Uterus (tissue), 2 donors: Measurements from ENCODE around the gene RANBP3.

Source experiments
- CTCF ChIP-seq, 4 experiments: fragments of 200-600 bp in 2 of 4; fragments of 450-650 bp in 2 of 4; sonication (generic) in 2 of 4; IDR thresholded peaks; one replicate each; pipeline ENCODE4 v1.5.1; 2016 to 2019; ENCODE audit warnings: antibody characterized with exemption in 4 of 4, mild to moderate bottlenecking in 2 of 4, moderate library complexity in 1 of 4
- POLR2A ChIP-seq, 2 donors: fragments of 450-650 bp; IDR thresholded peaks; one replicate each; pipeline ENCODE4 v1.6.1; 2016; ENCODE audit warnings: antibody characterized with exemption in 2 of 2, mild to moderate bottlenecking in 1 of 2, moderate library complexity in 1 of 2

GRCh38 chr19:5907241-5907640 is 70.7 kb downstream of the RANBP3 start:
- TF ChIP-seq CTCF (IDR thresholded peaks at IDR 0.05) (no peak), POLR2A (IDR thresholded peaks at IDR 0.05) (no peak)
